B cell (primary cell): Measurements from ENCODE around the gene ATXN1. TPM values are rescaled to one million over a fixed set of nuclear protein-coding genes. Genes with fewer than 3 reads are reported as not detected.

Experiments used
- ATAC-seq: fragments of 200-7000 bp; cut with Tn5 transposase; one replicate; pipeline ENCODE4 v1.10.0; 2021; ENCODE audit warnings: low read depth, mild to moderate bottlenecking, moderate number of reproducible peaks, moderate library complexity
- CTCF ChIA-PET: fragments of 350-600 bp; sonication (Branson Sonifier 250); formaldehyde crosslinking; loops from one replicate; lab custom pipeline; 2021; ENCODE audit warnings: antibody characterized with exemption, inconsistent platforms; lab: Charles Lee
- POLR2A ChIA-PET: fragments of 350-600 bp; sonication (Branson Sonifier 250); formaldehyde crosslinking; loops from one replicate; lab custom pipeline; 2021; ENCODE audit warnings: antibody characterized with exemption; lab: Charles Lee
- DNase-seq: peaks from one replicate; pipeline ENCODE4 v3.0.0; 2013
- H2AFZ ChIP-seq: 2 replicates; pipeline ENCODE4 v1.6.1; 2012; ENCODE audit warnings: mild to moderate bottlenecking, low read depth, low read length; ENCODE audit not compliant: insufficient read depth, poor library complexity, severe bottlenecking
- H3K27ac ChIP-seq, 2 donors: 1 replicate in 1 of 2; 2 replicates in 1 of 2; pipeline ENCODE4 v1.5.1; 2012 to 2013; ENCODE audit warnings: low read length in 2 of 2, mild to moderate bottlenecking in 2 of 2, moderate library complexity in 1 of 2
- H3K27me3 ChIP-seq, 4 experiments: fragments of 200-600 bp in 1 of 4; sonication (generic) in 1 of 4; replicated peaks in 1 of 4; 1 replicate in 2 of 4; 2 replicates in 2 of 4; pipeline versions ENCODE4 v1.6.1 to v1.7.0; 2013 to 2016; ENCODE audit warnings: low read length in 3 of 4, mild to moderate bottlenecking in 2 of 4, mixed read lengths in 1 of 4, moderate library complexity in 1 of 4; ENCODE audit not compliant: insufficient read depth in 4 of 4, control insufficient read depth in 3 of 4; ENCODE audit errors: control extremely low read depth in 1 of 4
- H3K36me3 ChIP-seq, 2 experiments: replicated peaks in 1 of 2; 1 replicate in 1 of 2; 2 replicates in 1 of 2; pipeline versions ENCODE4 v1.6.1 to v1.7.1; 2013; ENCODE audit warnings: low read length in 1 of 2; ENCODE audit not compliant: insufficient read depth in 2 of 2, control insufficient read depth in 1 of 2; ENCODE audit errors: control extremely low read depth in 1 of 2, extremely low read depth in 1 of 2
- H3K4me1 ChIP-seq, 2 donors: fragments of 200-600 bp in 1 of 2; sonication (generic) in 1 of 2; 1 replicate in 1 of 2; 2 replicates in 1 of 2; pipeline versions ENCODE4 v1.5.1 to v1.6.1; 2013 to 2017; ENCODE audit warnings: low read length in 2 of 2; ENCODE audit not compliant: control insufficient read depth in 2 of 2, insufficient read depth in 2 of 2
- H3K4me2 ChIP-seq: replicated peaks from 2 replicates; pipeline ENCODE3; 2012; ENCODE audit warnings: mild to moderate bottlenecking, low read depth, low read length; ENCODE audit not compliant: poor library complexity, severe bottlenecking
- H3K4me3 ChIP-seq, 5 experiments: fragments of 200-600 bp in 1 of 5; sonication (generic) in 1 of 5; 1 replicate in 3 of 5; 2 replicates in 2 of 5; pipeline versions ENCODE4 v1.5.1 to v1.7.0; 2011 to 2016; ENCODE audit warnings: low read length in 4 of 5, mild to moderate bottlenecking in 4 of 5, low read depth in 2 of 5, control low read depth in 1 of 5, moderate library complexity in 1 of 5; ENCODE audit not compliant: insufficient read depth in 1 of 5; ENCODE audit errors: control extremely low read depth in 1 of 5, extremely low read depth in 1 of 5
- H3K79me2 ChIP-seq: fragments of 200-600 bp; sonication (generic); one replicate; pipeline ENCODE4 v1.6.0; 2016; ENCODE audit warnings: low read length; ENCODE audit not compliant: control insufficient read depth, insufficient read depth
- H3K9ac ChIP-seq: fragments of 200-600 bp; sonication (generic); 2 replicates; pipeline ENCODE4 v1.6.1; 2017; ENCODE audit warnings: mild to moderate bottlenecking, low read length, moderate library complexity
- H3K9me3 ChIP-seq, 3 donors: one replicate each; pipeline versions ENCODE4 v1.6.1 to v1.7.1; 2013; ENCODE audit warnings: low read length in 2 of 3; ENCODE audit not compliant: control insufficient read depth in 2 of 3, insufficient read depth in 1 of 3; ENCODE audit errors: control extremely low read depth in 1 of 3
- H4K20me1 ChIP-seq: 2 replicates; pipeline ENCODE4 v1.6.0; 2012; ENCODE audit warnings: mild to moderate bottlenecking, low read length; ENCODE audit not compliant: insufficient read depth, control insufficient read depth, poor library complexity, severe bottlenecking
- H3K27ac Mint-ChIP-seq: one replicate; pipeline ENCODE4 v1.8.0; 2021; ENCODE audit warnings: mixed read lengths
- H3K27me3 Mint-ChIP-seq: one replicate; pipeline ENCODE4 v1.8.0; 2021; ENCODE audit warnings: mixed read lengths
- H3K4me1 Mint-ChIP-seq: one replicate; pipeline ENCODE4 v1.8.0; 2021; ENCODE audit warnings: mixed read lengths
- H3K4me3 Mint-ChIP-seq: one replicate; pipeline ENCODE4 v1.8.0; 2021; ENCODE audit warnings: mixed read lengths
- H3K9me3 Mint-ChIP-seq: one replicate; pipeline ENCODE4 v1.8.0; 2022; ENCODE audit warnings: mixed read lengths; ENCODE audit not compliant: insufficient read depth
- CTCF ChIP-seq: fragments of 200-600 bp; IDR thresholded peaks from one replicate; pipeline ENCODE4 v1.8.0; 2022; ENCODE audit warnings: antibody characterized with exemption, mild to moderate bottlenecking
- EZH2 ChIP-seq: IDR thresholded peaks from 2 replicates; pipeline ENCODE4 v1.6.1; 2012; ENCODE audit warnings: borderline replicate concordance, low read depth, mild to moderate bottlenecking, moderate library complexity, low read length; ENCODE audit not compliant: insufficient read depth, poor library complexity, severe bottlenecking
- WGBS: methylation state at CpG from one replicate; pipeline ENCODE4 v1.1.5; 2013; ENCODE audit warnings: missing lambda C conversion rate; ENCODE audit not compliant: insufficient coverage; 5-methylcytosine and 5-hydroxymethylcytosine counted together
- intact Hi-C: fragments of 100-400 bp; cut with micrococcal nuclease; formaldehyde crosslinking; loops from one replicate; pipeline ENCODE4 v1.10.0; 2022
- polyA plus RNA-seq: library from polyadenylated mRNA; depleted of rRNA; stranded (reverse); fragments of >200 nt; gene quantifications from 2 replicates; pipeline ENCODE4 v1.2.3, GENCODE V29; 2012
- total RNA-seq, 2 donors: library from RNA; stranded (reverse); fragments of 120-200 nt in 1 of 2; gene quantifications; 1 replicate in 1 of 2; 2 replicates in 1 of 2; pipeline versions ENCODE4 v1.2.3 to v1.2.4, GENCODE V29; 2013 to 2022

The ATXN1 gene
- total and polyA plus RNA-seq, 2 donors (not counting 1 experiment from before 2014, with no cell fraction given) = 5.7 to 63.8 TPM

- Mint-ChIP-seq H3K9me3 (no peaks in the 10 kb centered on the region), H3K4me3 (no peak overlapping the region), H3K27me3 (no peaks in the 10 kb centered on the region), H3K27ac (no peak overlapping the region), H3K4me1 (no peaks in the 10 kb centered on the region)
- Histone ChIP-seq H3K4me3 (no peak overlapping the region), H3K4me2 (no peak overlapping the region), H4K20me1 (no peaks in the 10 kb centered on the region), H3K9me3 (no peaks in the 10 kb centered on the region), H3K27me3 (no peaks in the 10 kb centered on the region), H3K9ac (no peak overlapping the region), H3K4me1 (no peaks in the 10 kb centered on the region), H3K27ac (no peak overlapping the region), H3K36me3 (no peaks in the 10 kb centered on the region), H3K79me2 (no peaks in the 10 kb centered on the region), H2AFZ (no peak overlapping the region)
- CTCF ChIA-PET = interaction anchor here (0.7 to 1.1 kb wide), 2 partner anchors 26 to 372 kb away, joined by 3 to 6 read pairs; no protein-coding TSS in a partner anchor
- WGBS = 95% methylated on average over 2 of the region's 2 CpGs
- DNase-seq (no peak), ATAC-seq (no peak)
- POLR2A ChIA-PET = no interaction called here
- intact Hi-C loops = no loop called here
- TF ChIP-seq CTCF (no peak), EZH2 (no peak)
Measured at GRCh38 chr6:16389642-16390041, 371.6 kb downstream of the ATXN1 start.

DNA sequence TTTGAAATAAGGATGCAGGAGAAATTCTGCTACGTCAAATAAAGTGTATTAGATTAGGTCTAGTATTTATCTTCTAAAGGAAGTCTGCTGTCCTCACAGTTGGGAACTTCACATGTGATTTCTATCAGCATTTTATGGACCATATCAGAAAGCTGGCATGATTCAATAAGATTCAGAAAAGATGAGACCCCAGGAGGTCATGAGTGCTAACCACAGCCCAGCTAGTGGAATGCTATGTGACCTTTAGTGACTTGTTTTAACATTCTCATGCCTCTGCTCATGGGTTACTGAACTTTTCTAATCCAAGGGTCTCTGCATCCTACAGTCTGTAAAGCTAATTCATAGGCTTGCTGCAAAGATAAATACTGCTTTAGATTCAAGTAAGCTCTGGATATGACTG, 372.8 kb downstream of the ATXN1 start:
- H3K4me3 Mint-ChIP-seq = no peak overlapping the region
- no peaks in the 10 kb centered on the region for H3K9me3 Mint-ChIP-seq
- no peaks in the 10 kb centered on the region for H3K9me3 ChIP-seq
- POLR2A ChIA-PET = no interaction called here
- ATAC-seq (no peak), DNase-seq (no peak)
- TF ChIP-seq CTCF = no peak
- no peak for TF ChIP-seq EZH2
- no peak overlapping the region for H3K9ac ChIP-seq
- intact Hi-C loops = no loop called here
- no peaks in the 10 kb centered on the region for H3K27me3 ChIP-seq
- no peak overlapping the region for H3K27ac ChIP-seq
- H3K27ac Mint-ChIP-seq = no peak overlapping the region
- no peaks in the 10 kb centered on the region for H3K4me1 ChIP-seq
- H3K36me3 ChIP-seq = no peaks in the 10 kb centered on the region
- no peaks in the 10 kb centered on the region for H3K79me2 ChIP-seq
- H3K27me3 Mint-ChIP-seq = no peaks in the 10 kb centered on the region
- no CpG with 5 or more reads among the region's 1 CpG for WGBS
- H2AFZ ChIP-seq = no peak overlapping the region
- no peak overlapping the region for H3K4me3 ChIP-seq
- H3K4me1 Mint-ChIP-seq = no peaks in the 10 kb centered on the region
- H4K20me1 ChIP-seq = no peaks in the 10 kb centered on the region
- no peak overlapping the region for H3K4me2 ChIP-seq
- CTCF ChIA-PET = interaction anchor here (1.1 kb wide), 1 partner anchor 373 kb away, joined by 3 read pairs; no protein-coding TSS in a partner anchor
